IPS DF 4.7 (cell line): ENCODE measurements around the gene SH3D19.
"Not testable (repeated sequence)": the region's sequence is repeated elsewhere in the genome, so short reads cannot be mapped to it uniquely, and the experiment has no call there.

Experiments used
- DNase-seq: peaks from one replicate; pipeline ENCODE4 v3.0.0-alpha.2; 2013; ENCODE audit warnings: low spot score; ENCODE audit errors: extremely low read depth

The SH3D19 gene

GRCh38 chr4:151157543-151157942, 167.9 kb downstream of the SH3D19 start:
- DNase-seq: no peak

DNA sequence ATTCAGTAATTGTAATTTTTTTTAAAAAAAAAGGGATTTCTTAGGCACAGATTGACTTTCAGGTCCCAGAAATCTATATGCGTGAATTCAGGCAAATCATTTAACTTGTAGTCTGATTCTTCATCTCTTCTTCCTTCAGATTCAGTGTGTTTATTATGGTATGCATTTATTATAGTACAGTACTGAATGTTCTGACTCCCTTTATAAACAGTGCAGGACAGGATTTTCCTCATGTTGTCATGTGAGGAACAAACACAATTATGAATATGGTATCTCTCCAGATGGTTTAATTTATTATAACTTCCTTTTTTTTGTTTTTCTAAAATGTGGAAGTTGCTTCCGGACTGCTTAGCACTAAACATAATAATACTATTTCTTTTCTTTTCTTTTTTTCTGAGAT, 171.8 kb downstream of the SH3D19 start:
- DNase-seq: no peak

DNA sequence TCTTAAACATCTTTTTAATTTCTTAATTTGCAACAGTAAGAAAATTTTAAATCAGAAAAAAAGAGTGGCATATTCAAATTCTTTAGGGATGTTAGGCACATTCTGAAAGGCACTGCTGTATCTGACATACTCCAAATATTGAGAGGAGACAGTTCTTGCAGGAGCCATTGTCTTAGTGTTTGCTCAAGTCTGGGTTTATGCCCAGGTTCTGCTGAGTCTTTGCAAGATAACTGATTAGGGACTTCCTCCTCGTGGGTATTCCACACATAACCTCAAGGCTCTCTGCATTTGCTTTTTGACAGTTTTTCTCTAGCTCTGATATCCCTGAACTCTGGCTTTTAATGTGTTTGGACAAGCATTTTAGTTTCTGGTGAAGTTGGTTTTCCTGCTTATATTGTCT, 173.4 kb downstream of the SH3D19 start:
- DNase-seq: no peak

DNA sequence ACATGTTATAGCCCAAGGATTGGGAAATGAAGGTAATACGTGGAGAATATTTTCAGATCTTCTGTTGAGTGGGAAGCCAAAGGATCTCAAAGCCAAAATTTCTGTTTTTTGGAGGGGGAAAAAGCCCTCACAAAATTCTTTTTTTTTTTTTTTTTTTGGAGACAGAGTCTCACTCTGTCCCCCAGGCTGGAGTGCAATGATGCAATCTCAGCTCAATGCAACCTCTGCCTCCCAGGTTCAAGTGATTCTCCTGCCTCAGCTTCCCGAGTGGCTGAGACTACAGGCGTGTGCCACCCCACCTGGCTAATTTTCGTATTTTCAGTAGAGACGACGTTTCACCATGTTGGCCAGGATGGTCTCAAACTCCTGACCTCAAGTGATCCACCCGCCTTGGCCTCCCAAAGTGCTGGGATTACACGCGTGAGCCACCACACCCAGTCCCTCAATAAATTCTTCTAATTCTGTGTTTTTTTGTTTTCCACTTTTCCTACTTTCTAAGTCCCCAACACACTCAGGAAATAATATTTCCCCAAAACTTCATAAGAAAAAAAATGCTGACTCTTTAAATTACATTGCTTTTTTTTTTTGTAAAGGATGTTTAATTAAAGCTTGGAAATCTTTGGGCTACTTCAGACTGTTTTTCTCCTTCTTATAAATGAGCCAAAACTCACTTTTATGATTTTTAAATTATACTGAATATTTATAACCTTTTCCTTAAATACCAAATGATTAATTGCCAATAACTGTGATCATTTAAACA, 174.4 kb downstream of the SH3D19 start:
- DNase-seq: no peak

GRCh38 chr4:151148261-151148660, 177.1 kb downstream of the SH3D19 start:
- DNase-seq: no peak

- DNase-seq: no peak
Observed at GRCh38 chr4:151147000-151147399, 178.4 kb downstream of the SH3D19 start.

DNA sequence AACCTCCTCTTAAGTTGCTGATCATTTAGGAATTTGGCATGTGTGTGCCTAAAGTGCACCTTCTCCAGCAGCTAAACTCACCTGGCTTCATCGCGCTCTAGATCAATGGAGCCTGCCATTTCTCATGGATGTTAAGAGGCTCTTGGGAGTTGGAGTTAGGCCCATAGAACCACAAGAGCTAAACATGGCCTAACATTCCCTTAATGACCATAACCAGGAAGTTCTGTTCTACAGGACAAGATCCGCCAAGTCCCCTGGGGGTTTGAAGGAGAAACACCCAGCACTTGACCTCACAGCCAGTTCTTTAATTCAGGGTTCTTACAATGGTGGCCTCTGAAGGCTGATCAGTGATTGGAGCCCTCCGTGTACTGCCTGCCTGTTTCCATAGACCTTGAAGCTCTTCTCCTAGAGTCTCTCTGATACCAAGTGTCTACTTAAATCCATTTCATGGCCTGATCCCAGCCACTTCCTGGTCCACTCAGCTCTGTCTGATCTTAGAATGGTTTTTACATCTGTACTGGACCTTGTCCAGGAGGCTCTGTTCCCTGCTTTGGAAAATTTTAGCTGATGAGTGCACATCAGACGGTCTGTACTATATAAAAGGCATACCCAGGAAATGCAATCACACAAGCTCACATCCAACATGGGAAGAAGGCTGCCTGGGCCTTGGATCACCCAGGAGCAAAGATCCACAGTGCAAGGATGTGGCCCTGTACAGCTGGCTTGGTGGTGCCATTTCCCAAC, 180.9 kb downstream of the SH3D19 start:
- DNase-seq: no peak

DNA sequence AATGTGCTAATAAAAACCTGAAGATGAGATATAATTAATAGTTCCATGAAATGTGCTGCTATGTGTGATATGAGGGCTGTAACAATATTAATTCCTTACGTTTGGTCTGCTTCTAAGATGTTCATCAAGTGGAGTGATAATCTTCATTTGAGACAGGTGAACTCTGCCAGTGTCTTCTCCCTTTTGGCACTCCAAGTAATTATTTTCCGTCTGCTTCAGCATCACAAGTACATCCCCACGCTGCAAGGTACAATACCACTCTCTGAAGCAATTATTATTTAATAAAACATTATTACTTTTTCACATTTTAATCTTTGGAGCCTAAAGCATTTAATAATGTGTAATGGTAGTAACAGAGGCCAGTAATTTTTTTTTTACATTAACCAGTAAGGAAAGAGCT, 181.6 kb downstream of the SH3D19 start:
- no peak for DNase-seq

DNA sequence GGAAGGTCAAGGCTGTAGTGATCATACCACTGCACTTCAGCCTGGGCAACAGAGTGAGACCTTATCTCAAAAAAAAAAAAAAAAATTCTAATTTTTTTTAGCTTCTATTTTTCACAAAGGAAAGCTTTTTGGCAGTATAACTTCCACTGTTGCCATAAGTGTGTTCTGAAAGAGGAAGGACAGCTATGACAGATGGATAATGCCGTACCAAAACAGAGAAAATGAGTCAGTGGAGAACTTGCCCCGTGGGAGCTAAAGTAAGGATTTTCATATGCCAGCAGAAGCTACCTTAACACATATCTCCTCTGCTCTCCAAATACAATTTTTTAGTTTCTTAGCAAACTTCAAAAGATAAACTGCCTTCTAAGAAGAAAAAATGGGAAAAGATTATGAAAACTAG, 182.2 kb downstream of the SH3D19 start:
- DNase-seq: no peak

DNA sequence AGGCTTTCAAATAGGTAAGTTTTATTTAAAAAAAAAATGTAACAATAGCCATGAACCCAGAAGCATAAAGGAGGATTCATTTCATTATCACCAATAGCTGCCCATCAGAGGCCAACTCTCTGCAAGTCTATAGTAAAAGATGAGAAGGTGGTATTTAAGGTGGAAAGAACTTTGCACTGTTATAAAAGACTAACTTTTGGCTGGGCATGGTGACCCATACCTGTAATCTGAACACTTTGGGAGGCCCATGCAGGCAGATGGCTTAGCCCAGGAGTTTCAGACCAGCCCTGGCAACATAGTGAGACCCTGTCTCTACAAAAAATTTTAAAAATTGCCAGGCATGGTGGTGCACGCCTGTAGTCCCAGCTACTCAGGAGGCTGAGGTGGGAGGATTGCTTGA, 182.6 kb downstream of the SH3D19 start:
- DNase-seq: no peak

GRCh38 chr4:151139814-151140213, 185.6 kb downstream of the SH3D19 start:
- DNase-seq: no peak

GRCh38 chr4:151136048-151136447, 189.4 kb downstream of the SH3D19 start:
- DNase-seq: not testable (repeated sequence)

GRCh38 chr4:151133311-151133710, 192.1 kb downstream of the SH3D19 start:
- DNase-seq: no peak

GRCh38 chr4:151129796-151130195, 195.6 kb downstream of the SH3D19 start:
- no peak for DNase-seq

- peak; percentile 49 for DNase-seq
Observed at GRCh38 chr4:151117371-151117962, 207.9 kb downstream of the SH3D19 start.

DNA sequence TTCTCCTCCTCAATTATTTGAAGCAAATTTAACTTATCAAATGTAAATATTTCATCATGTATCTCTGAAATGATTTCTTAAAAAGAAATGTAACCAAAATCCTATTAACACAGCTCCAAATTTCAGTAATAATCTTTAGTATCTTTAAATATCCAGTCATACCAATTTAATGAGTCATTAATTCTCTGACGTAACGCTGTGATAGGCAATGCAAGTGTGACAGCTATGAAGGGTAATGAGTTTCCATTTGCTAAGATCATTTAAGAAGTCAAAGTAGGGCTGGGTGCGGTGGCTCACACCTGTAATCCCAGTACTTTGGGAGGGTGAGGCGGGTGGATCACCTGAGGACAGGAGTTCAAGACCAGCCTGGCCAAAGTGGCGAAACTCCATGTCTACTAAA, 210.4 kb downstream of the SH3D19 start:
- DNase-seq: no peak

DNA sequence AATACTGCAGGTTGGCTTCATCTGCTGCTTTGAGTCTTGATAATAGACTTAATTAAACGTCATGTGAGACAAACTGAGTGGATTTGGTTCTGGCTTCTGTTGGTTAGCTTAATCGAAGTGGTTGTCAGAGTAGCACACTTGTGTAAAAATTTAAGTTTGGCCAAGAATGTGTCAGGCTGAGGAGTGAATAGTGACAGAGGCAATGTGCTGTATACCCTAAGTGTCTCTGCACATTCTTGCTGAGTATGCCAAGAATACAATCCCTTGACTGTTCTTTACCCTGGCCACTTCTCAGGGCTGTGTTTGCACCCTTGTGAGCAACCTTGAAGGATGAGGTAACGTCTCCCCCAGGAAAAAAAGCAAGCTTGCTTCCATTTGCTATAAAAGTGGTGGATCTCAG, 211.1 kb downstream of the SH3D19 start:
- no peak for DNase-seq

DNA sequence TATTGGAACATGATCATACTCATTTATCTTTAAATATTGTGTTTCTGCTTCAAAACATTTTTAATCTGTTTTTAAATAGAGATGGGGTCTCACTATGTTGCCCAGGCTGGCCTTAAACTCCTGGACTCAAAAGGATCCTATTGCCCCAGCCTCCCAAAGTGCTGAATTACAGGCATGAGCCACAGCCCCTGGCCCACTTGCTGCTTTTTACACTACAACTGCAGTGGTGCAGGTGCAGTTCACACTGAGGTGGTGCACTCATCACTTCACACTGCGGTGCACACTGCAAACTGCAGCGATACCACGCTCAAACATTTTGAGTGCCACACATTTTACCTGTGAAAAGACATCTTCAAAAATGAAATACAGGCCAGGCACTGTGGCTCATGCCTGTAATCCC, 215.2 kb downstream of the SH3D19 start:
- DNase-seq: no peak

DNA sequence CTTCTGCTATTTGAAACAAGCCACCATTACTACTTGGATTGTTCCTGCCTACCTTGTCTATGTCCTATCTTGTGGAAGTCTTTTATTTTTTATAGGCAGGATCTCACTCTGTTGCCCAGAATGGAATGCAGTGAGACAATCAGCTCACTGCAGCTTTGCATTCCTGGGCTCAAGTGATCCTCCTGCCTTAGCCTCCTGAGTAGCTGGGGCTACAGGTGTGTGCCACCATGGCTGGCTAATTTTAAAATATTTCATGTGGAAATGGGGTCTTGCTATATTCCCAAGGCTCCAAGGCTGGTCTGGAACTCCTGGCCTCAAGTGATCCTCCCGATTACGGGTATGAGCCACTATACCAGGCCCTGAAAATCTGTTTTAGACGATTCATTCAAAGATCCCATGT, 218.3 kb downstream of the SH3D19 start:
- no peak for DNase-seq

DNA sequence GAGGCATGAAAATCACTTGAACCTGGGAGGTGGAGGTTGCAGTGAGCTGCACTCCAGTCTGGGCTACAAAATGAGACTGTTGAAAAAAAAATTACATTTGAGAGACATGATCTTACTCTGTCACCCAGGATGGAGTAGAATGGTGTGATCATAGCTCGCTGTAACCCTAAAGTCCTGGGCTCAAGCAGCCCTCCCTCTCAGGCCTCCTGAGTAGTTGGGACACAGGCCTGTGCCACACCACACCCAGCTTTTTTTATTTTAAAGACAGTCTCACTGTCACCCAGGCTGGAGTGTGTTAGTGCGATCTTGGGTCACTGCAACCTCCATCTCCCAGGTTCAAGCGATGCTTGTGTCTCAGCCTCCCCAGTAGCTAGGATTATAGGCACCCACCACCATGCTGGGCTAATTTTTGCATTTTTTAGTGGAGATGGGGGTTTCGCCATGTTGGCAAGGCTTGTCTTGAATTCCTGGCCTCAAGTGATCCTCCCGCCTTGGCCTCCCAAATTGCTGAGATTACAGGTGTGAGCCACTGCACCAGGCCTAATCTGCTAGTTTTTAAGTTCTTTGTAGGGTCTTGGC, 219.9 kb downstream of the SH3D19 start:
- DNase-seq: no peak

DNA sequence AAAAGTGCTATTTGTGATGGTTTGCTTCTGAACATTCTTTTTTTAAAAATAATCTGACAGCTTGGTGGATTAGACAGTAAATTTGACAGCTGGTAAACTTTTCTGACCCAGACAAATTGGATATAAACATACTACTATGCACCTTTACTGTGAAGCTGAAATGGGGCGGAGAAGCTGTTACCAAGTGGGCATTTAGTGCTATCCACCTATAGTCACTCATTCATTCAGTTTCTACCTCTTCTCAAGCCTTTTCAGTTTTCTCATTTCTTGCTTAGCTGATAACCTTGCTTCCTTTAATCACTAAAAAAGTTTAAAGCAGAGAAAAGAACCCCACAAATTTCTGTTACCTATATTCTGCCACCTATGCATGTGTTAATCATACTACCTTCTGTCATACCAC, 220.8 kb downstream of the SH3D19 start:
- DNase-seq: no peak

GRCh38 chr4:151103758-151104157, 221.6 kb downstream of the SH3D19 start:
- DNase-seq: no peak
